Ishikawa (cell line): ENCODE measurements around the gene DUSP18.

Experiments used
- CEBPB ChIP-seq: IDR thresholded peaks from 2 replicates; pipeline ENCODE4 v1.6.1; 2012
- CREB1 ChIP-seq: IDR thresholded peaks from 2 replicates; pipeline ENCODE4 v1.6.1; 2012; ENCODE audit warnings: low read depth
- EGR1 ChIP-seq: IDR thresholded peaks from 2 replicates; pipeline ENCODE4 v1.6.1; 2012
- EP300 ChIP-seq: IDR thresholded peaks from 2 replicates; pipeline ENCODE4 v1.6.1; 2012; ENCODE audit warnings: borderline replicate concordance
- FOXM1 ChIP-seq: IDR thresholded peaks from 2 replicates; pipeline ENCODE4 v1.6.1; 2012; ENCODE audit warnings: low read depth, borderline replicate concordance
- NFIC ChIP-seq: IDR thresholded peaks from 2 replicates; pipeline ENCODE4 v1.6.1; 2012
- RAD21 ChIP-seq: IDR thresholded peaks from 2 replicates; pipeline ENCODE4 v1.6.1; 2012; ENCODE audit warnings: low read depth
- TAF1 ChIP-seq: IDR thresholded peaks from 2 replicates; pipeline ENCODE4 v1.6.1; 2012; ENCODE audit warnings: low read depth, mild to moderate bottlenecking
- TCF12 ChIP-seq: IDR thresholded peaks from 2 replicates; pipeline ENCODE4 v1.6.1; 2012; ENCODE audit warnings: low read depth
- TEAD4 ChIP-seq: IDR thresholded peaks from 2 replicates; pipeline ENCODE4 v1.6.1; 2012
- YY1 ChIP-seq: IDR thresholded peaks from 2 replicates; pipeline ENCODE4 v1.6.1; 2012; ENCODE audit warnings: low read depth
- ZBTB7A ChIP-seq: IDR thresholded peaks from 2 replicates; pipeline ENCODE4 v1.6.1; 2012; ENCODE audit warnings: low read depth
- TF ChIP-seq, protein P1 (sequence below): IDR thresholded peaks from 2 replicates; pipeline ENCODE4 v1.6.1; 2012
- TF ChIP-seq, protein P2 (sequence below): IDR thresholded peaks from 2 replicates; pipeline ENCODE4 v1.6.1; 2012; ENCODE audit warnings: low read depth, mild to moderate bottlenecking
- TF ChIP-seq, protein P3 (sequence below): IDR thresholded peaks from 2 replicates; pipeline ENCODE4 v1.6.1; 2012

Gene DUSP18

DNA sequence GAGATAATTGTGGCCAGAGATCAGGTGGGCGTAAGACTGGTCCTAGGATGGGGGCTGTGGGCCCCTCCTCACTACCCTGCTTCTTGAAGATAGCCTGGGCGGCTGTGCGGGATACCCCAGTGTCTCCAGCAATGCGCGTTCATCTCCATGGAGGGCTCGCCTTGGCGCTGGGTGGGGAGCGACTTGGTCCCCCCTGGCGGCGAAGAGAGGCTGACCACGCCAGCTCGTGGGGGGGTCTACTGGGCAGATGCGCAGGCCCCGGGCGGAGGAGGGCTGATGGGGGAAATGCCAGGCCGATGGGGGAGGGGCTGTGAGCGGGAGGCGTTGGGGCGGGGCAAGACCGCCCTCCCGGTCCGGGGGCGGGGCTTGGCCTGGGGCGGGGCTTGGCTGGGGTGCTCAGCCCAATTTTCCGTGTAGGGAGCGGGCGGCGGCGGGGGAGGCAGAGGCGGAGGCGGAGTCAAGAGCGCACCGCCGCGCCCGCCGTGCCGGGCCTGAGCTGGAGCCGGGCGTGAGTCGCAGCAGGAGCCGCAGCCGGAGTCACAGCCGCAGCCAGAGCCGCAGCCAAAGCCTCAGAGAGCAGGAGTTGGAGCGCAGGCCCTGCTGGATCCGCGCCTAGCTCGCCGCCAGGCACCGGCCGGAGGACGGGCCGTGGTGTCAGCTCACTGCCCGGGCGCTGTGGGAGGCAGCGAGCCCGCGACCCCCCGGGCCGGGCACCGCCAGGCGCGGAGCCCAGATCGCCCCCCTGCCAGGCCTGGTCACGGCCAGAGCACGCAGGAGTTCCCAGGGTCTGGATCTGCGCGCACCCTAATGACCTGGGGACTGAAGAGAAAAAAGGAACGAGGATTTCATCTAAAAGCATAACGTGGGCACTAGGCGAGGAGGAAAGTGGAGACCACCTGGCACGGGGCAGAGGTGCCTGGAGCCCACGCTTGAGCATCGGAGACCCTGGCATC lies 32.1 kb downstream of the DUSP18 start, which contains the start of gene SLC35E4:
Gene SLC35E4, plus strand, starts transcription at position 509 of the 953 bp plus-strand sequence. CDS start 670 bp downstream, outside the sequence.
- TF ChIP-seq NFIC (peak; percentile 66; the same call in 1 of the 2 replicates), TEAD4 (no peak), EP300 (0 out of 2 replicates have a peak, but pooled peaks have one; percentile 17), TAF1 (peak; percentile 51; the same call in 1 of the 2 replicates), TCF12 (peak; percentile 44; the same call in 1 of the 2 replicates), CREB1 (no peak), ZBTB7A (peak; percentile 51), YY1 (no peak), RAD21 (no peak), EGR1 (peak; percentile 70), CEBPB (no peak), FOXM1 (no peak)
- TF ChIP-seq, protein P1, sequence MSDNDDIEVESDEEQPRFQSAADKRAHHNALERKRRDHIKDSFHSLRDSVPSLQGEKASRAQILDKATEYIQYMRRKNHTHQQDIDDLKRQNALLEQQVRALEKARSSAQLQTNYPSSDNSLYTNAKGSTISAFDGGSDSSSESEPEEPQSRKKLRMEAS: peak; percentile 55; the same call in 1 of the 2 replicates
- TF ChIP-seq, protein P2, sequence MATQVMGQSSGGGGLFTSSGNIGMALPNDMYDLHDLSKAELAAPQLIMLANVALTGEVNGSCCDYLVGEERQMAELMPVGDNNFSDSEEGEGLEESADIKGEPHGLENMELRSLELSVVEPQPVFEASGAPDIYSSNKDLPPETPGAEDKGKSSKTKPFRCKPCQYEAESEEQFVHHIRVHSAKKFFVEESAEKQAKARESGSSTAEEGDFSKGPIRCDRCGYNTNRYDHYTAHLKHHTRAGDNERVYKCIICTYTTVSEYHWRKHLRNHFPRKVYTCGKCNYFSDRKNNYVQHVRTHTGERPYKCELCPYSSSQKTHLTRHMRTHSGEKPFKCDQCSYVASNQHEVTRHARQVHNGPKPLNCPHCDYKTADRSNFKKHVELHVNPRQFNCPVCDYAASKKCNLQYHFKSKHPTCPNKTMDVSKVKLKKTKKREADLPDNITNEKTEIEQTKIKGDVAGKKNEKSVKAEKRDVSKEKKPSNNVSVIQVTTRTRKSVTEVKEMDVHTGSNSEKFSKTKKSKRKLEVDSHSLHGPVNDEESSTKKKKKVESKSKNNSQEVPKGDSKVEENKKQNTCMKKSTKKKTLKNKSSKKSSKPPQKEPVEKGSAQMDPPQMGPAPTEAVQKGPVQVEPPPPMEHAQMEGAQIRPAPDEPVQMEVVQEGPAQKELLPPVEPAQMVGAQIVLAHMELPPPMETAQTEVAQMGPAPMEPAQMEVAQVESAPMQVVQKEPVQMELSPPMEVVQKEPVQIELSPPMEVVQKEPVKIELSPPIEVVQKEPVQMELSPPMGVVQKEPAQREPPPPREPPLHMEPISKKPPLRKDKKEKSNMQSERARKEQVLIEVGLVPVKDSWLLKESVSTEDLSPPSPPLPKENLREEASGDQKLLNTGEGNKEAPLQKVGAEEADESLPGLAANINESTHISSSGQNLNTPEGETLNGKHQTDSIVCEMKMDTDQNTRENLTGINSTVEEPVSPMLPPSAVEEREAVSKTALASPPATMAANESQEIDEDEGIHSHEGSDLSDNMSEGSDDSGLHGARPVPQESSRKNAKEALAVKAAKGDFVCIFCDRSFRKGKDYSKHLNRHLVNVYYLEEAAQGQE: no peak
- TF ChIP-seq, protein P3, sequence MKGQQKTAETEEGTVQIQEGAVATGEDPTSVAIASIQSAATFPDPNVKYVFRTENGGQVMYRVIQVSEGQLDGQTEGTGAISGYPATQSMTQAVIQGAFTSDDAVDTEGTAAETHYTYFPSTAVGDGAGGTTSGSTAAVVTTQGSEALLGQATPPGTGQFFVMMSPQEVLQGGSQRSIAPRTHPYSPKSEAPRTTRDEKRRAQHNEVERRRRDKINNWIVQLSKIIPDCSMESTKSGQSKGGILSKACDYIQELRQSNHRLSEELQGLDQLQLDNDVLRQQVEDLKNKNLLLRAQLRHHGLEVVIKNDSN: peak; percentile 32; the same call in 1 of the 2 replicates

DNA sequence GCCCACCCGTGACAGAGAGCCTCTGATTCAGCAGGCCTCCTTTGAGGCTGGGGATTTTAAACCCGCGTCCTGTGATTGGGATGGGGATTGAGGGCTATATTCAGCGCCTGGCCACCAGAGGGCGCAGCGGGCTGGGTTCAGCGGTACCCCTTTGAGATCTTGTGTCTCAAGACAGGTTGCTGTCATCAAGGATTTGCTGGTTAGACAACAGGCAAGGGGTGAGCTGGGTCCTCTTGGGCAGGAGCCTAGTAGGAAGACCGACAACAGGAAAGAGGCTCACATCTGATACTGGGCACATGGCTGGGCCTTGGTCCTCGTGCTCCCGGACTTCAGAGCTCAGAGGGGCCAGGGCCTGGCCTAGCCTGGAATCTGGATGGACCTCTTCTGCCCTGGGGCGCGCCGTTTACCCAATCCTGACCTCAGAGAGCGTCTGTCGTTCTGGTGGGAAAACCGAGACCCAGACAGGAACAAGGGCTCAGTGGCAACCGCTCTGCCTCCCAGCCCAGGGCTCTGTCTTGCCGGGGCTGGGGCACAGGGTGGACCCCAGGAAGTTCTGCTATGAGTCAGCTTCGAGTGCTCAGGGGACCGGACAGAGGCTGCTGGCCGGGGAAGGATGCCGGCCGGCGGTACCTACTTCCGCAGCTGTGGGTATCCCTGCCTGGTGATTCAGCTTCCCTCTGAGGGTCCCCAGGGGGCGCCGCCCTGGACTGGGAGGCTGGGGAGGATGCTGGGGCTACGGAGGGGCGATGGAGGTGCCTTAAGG lies 33.0 kb downstream of the DUSP18 start:
- TF ChIP-seq, protein P1: peak; percentile 34; the same call in 1 of the 2 replicates
- peak; percentile 53 for TF ChIP-seq ZBTB7A
- 0 out of 2 replicates have a peak, but pooled peaks have one; percentile 28 for TF ChIP-seq TCF12
- no peak for TF ChIP-seq CREB1
- TF ChIP-seq, protein P3: 0 out of 2 replicates have a peak, but pooled peaks have one; percentile 5
- TF ChIP-seq RAD21: peak; percentile 92
- TF ChIP-seq EP300: no peak

DNA sequence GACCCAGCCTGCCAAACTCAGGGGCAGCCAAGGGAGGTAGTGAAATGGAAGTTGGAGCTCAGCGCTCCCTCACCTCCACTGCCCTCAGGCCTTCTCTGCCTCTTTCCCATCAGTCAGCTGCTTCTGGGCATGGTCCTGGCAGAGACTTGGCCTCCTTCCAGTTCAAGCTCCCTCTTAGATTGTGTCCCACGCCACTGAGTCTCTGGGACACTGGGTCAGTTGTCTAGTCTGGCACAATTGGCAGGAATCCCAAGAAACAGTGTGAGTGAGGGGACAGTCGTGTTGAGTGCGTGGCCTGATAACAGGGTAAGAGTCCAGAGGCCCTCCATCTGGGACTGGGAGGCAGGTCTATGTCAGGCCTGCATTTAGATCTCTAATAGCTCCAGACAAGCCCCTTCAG lies 39.2 kb downstream of the DUSP18 start:
- TF ChIP-seq, protein P3: no peak
- TF ChIP-seq RAD21: no peak
- TF ChIP-seq NFIC: no peak
- TF ChIP-seq, protein P1: no peak
- no peak for TF ChIP-seq ZBTB7A
- TF ChIP-seq CEBPB: no peak
- TF ChIP-seq CREB1: no peak
- TF ChIP-seq FOXM1: no peak
- no peak for TF ChIP-seq TAF1
- no peak for TF ChIP-seq YY1

DNA sequence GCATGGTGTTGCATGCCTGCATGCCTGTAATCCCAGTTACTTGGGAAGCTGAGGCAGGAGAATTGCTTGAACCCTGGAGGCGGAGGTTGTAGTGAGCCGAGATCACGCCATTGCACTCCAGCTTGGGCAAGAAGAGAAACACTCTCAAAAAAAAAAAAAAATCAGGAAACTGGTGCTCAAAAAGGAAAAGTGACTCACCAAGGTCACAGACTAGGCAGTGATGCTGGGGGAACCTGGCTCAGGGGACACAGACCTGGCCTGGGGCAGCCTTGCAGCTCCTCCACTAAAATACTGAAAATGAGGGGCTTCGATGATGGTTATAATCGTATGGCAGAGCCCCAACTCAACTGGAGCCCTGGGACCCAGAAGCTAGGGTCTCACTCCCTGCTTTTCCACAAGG lies 40.2 kb downstream of the DUSP18 start:
- TF ChIP-seq TAF1 (no peak), TEAD4 (no peak), TCF12 (no peak), YY1 (no peak), RAD21 (no peak), FOXM1 (no peak), CEBPB (no peak), NFIC (no peak), ZBTB7A (no peak), CREB1 (no peak)
- TF ChIP-seq, protein P1: no peak
- TF ChIP-seq, protein P3: no peak

DNA sequence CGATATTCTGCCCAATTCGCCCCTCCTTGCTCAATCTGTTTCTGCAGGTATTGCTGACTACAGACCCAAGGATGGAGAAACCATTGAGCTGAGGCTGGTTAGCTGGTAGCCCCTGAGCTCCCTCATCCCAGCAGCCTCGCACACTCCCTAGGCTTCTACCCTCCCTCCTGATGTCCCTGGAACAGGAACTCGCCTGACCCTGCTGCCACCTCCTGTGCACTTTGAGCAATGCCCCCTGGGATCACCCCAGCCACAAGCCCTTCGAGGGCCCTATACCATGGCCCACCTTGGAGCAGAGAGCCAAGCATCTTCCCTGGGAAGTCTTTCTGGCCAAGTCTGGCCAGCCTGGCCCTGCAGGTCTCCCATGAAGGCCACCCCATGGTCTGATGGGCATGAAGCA lies 41.3 kb downstream of the DUSP18 start:
- TF ChIP-seq YY1: no peak
- no peak for TF ChIP-seq ZBTB7A
- no peak for TF ChIP-seq TAF1
- TF ChIP-seq, protein P2: no peak
- TF ChIP-seq, protein P1: no peak
- TF ChIP-seq TCF12: no peak
- no peak for TF ChIP-seq NFIC
- no peak for TF ChIP-seq TEAD4
- TF ChIP-seq EGR1: no peak
- no peak for TF ChIP-seq CREB1
- TF ChIP-seq, protein P3: no peak
